K562 (cell line): ENCODE measurements around the gene FANCD2. TPM values are rescaled to one million over a fixed set of nuclear protein-coding genes. Genes with fewer than 3 reads are reported as not detected.

Experiments
- CTBP1 ChIP-seq: fragments of 450-650 bp; IDR thresholded peaks from 2 replicates; pipeline ENCODE4 v1.6.1; 2016; ENCODE audit warnings: borderline replicate concordance
- EP300 ChIP-seq: IDR thresholded peaks from 2 replicates; pipeline ENCODE4 v1.6.1; 2012; ENCODE audit warnings: low read length, improper control_type of control experiment
- GABPA ChIP-seq: fragments of 200-800 bp; sonication (Bioruptor generic); conservative IDR thresholded peaks from 2 replicates; pipeline ENCODE4 v1.6.1; 2016; ENCODE audit warnings: low read depth, missing genetic modification characterization, missing compliant biosample characterization
- GATAD2B ChIP-seq: fragments of 450-650 bp; IDR thresholded peaks from 2 replicates; pipeline ENCODE4 v1.6.1; 2017; ENCODE audit warnings: mild to moderate bottlenecking, borderline replicate concordance
- HDAC1 ChIP-seq, 2 experiments: fragments of 450-650 bp; IDR thresholded peaks; 2 replicates each; pipeline ENCODE4 v1.6.1; 2016 to 2017; ENCODE audit warnings: inconsistent platforms in 1 of 2, mild to moderate bottlenecking in 1 of 2, moderate library complexity in 1 of 2
- HMGN3 ChIP-seq: IDR thresholded peaks from 2 replicates; pipeline ENCODE4 v1.6.1; 2011; ENCODE audit warnings: borderline replicate concordance, low read depth, mild to moderate bottlenecking, mixed read lengths, low read length; ENCODE audit not compliant: insufficient read length; ENCODE audit errors: extremely low read depth
- JUND ChIP-seq, 2 experiments: IDR thresholded peaks; 2 replicates in 1 of 2; 3 replicates in 1 of 2; pipeline ENCODE4 v1.6.1; 2011; ENCODE audit warnings: borderline replicate concordance in 2 of 2, low read depth in 2 of 2, low read length in 2 of 2, improper control_type of control experiment in 1 of 2, missing biosample characterization in 1 of 2, missing genetic modification characterization in 1 of 2, missing genetic modification reagents in 1 of 2
- MCM3 ChIP-seq: fragments of 450-650 bp; IDR thresholded peaks from 2 replicates; pipeline ENCODE4 v1.6.1; 2016
- NEUROD1 ChIP-seq: fragments of 150-350 bp; IDR thresholded peaks from 2 replicates; pipeline ENCODE4 v1.6.1; 2014; ENCODE audit warnings: borderline replicate concordance, low read length, low read depth; ENCODE audit not compliant: partially characterized antibody
- PHF8 ChIP-seq: fragments of 200-600 bp; sonication (generic); IDR thresholded peaks from 2 replicates; pipeline ENCODE4 v1.6.1; 2012; ENCODE audit warnings: mixed run types, mild to moderate bottlenecking, inconsistent platforms, low read length, moderate library complexity, borderline replicate concordance
- SIRT6 ChIP-seq: IDR thresholded peaks from one replicate; pipeline ENCODE4 v1.6.1; 2012; ENCODE audit warnings: low read depth, mild to moderate bottlenecking, control low read depth, inconsistent platforms, low read length, moderate library complexity
- SMARCB1 ChIP-seq: IDR thresholded peaks from 2 replicates; pipeline ENCODE4 v1.6.1; 2011; ENCODE audit warnings: improper control_type of control experiment, low read depth; ENCODE audit not compliant: insufficient read length
- TAL1 ChIP-seq: fragments of 450-650 bp; IDR thresholded peaks from 2 replicates; pipeline ENCODE4 v1.6.1; 2016; ENCODE audit warnings: mild to moderate bottlenecking
- YY1 ChIP-seq, 3 experiments: IDR thresholded peaks; 2 replicates each; pipeline ENCODE4 v1.6.1; 2011; ENCODE audit warnings: low read length in 2 of 3, mild to moderate bottlenecking in 2 of 3, moderate library complexity in 2 of 3, borderline replicate concordance in 1 of 3, control low read depth in 1 of 3, low read depth in 1 of 3; ENCODE audit not compliant: insufficient read depth in 3 of 3, insufficient replicate concordance in 2 of 3, control insufficient read depth in 1 of 3, insufficient read length in 1 of 3; ENCODE audit errors: extremely low read depth in 1 of 3
- ZKSCAN1 ChIP-seq: fragments of 150-350 bp; IDR thresholded peaks from 2 replicates; pipeline ENCODE4 v1.6.1; 2016; ENCODE audit warnings: low read depth, low read length
- ZNF140 ChIP-seq: fragments of 250-450 bp; sonication (Bioruptor Pico); IDR thresholded peaks from 2 replicates; pipeline ENCODE4 v1.8.0; 2021; ENCODE audit warnings: moderate library complexity, mild to moderate bottlenecking, inconsistent platforms
- polyA plus RNA-seq, 8 experiments: library from polyadenylated mRNA; depleted of rRNA in 4 of 8; stranded (reverse) in 5 of 8; unstranded in 3 of 8; fragments of >200 nt; fragmentation: Nextera tagmentation in 2 of 8; fragmentation: Illumina TruSeq in 1 of 8; extraction: Ambion mirVana in 2 of 8; extraction: Trizol in 1 of 8; gene quantifications; 2 replicates each; pipeline versions ENCODE4 v1.2.1 to v1.2.3, GENCODE V29; 2011 to 2014; ENCODE audit warnings: inconsistent platforms in 1 of 8, missing spikeins in 1 of 8
- total RNA-seq, 7 experiments: library from RNA; depleted of rRNA in 6 of 7; stranded (reverse); fragments of >200 nt in 6 of 7; fragmentation: Illumina TruSeq in 2 of 7; extraction: Trizol in 2 of 7; gene quantifications; 2 replicates each; pipeline versions ENCODE4 v1.2.1 to v1.2.3, GENCODE V29; 2011 to 2021; ENCODE audit warnings: low replicate concordance in 1 of 7
- TF ChIP-seq, protein P1 (sequence below): fragments of 450-650 bp; IDR thresholded peaks from 2 replicates; pipeline ENCODE4 v1.6.1; 2017; ENCODE audit warnings: antibody characterized with exemption, mild to moderate bottlenecking
- TF ChIP-seq, protein P2 (sequence below): sonication (generic); formaldehyde crosslinking; IDR thresholded peaks from 2 replicates; pipeline ENCODE4 v1.8.0; 2022; ENCODE audit warnings: mild to moderate bottlenecking, missing genetic modification reagents

FANCD2 gene
- total and polyA plus RNA-seq, 9 of the 15 experiments (the other 6 are each of a cell fraction or from before 2014, with no cell fraction given) = 59.4 to 137 (median 96.1) TPM

GRCh38 chr3:10010878-10011465 is 15.3 kb upstream of the FANCD2 start (continued):
- TF ChIP-seq GABPA (tag) (peak; percentile 53), TAL1 (no peak), MCM3 (no peak), PHF8 (peak; percentile 52; the same call in 1 of the 2 replicates), NEUROD1 (no peak), HMGN3 (peak; percentile 72), EP300 (no peak), SMARCB1 (no peak), YY1 (IDR thresholded peaks at IDR 0.05; ENCODE audit: borderline replicate concordance in 1 of 3, control insufficient read depth in 1 of 3, extremely low read depth in 1 of 3, insufficient read depth in 3 of 3, insufficient read length in 1 of 3, insufficient replicate concordance in 2 of 3, low read depth in 1 of 3, low read length in 2 of 3) (peak in 1 of 3 experiments; percentile 42), ZNF140 (no peak), JUND (IDR thresholded peaks at IDR 0.05; ENCODE audit: borderline replicate concordance, low read depth, low read length) (0 out of 2 replicates have a peak, but pooled peaks have one; percentile 9), JUND (tag; IDR thresholded peaks at IDR 0.05; ENCODE audit: borderline replicate concordance, low read depth, low read length) (no peak), HDAC1 (IDR thresholded peaks at IDR 0.05) (peak in 1 of 2 experiments; percentile 85; a peak in 2 of 4 replicates), ZKSCAN1 (no peak), CTBP1 (peak; percentile 41; the same call in 1 of the 2 replicates), GATAD2B (no peak), SIRT6 (no peak)
- TF ChIP-seq, protein P1, sequence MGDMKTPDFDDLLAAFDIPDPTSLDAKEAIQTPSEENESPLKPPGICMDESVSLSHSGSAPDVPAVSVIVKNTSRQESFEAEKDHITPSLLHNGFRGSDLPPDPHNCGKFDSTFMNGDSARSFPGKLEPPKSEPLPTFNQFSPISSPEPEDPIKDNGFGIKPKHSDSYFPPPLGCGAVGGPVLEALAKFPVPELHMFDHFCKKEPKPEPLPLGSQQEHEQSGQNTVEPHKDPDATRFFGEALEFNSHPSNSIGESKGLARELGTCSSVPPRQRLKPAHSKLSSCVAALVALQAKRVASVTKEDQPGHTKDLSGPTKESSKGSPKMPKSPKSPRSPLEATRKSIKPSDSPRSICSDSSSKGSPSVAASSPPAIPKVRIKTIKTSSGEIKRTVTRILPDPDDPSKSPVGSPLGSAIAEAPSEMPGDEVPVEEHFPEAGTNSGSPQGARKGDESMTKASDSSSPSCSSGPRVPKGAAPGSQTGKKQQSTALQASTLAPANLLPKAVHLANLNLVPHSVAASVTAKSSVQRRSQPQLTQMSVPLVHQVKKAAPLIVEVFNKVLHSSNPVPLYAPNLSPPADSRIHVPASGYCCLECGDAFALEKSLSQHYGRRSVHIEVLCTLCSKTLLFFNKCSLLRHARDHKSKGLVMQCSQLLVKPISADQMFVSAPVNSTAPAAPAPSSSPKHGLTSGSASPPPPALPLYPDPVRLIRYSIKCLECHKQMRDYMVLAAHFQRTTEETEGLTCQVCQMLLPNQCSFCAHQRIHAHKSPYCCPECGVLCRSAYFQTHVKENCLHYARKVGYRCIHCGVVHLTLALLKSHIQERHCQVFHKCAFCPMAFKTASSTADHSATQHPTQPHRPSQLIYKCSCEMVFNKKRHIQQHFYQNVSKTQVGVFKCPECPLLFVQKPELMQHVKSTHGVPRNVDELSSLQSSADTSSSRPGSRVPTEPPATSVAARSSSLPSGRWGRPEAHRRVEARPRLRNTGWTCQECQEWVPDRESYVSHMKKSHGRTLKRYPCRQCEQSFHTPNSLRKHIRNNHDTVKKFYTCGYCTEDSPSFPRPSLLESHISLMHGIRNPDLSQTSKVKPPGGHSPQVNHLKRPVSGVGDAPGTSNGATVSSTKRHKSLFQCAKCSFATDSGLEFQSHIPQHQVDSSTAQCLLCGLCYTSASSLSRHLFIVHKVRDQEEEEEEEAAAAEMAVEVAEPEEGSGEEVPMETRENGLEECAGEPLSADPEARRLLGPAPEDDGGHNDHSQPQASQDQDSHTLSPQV = no peak
- TF ChIP-seq, protein P2, sequence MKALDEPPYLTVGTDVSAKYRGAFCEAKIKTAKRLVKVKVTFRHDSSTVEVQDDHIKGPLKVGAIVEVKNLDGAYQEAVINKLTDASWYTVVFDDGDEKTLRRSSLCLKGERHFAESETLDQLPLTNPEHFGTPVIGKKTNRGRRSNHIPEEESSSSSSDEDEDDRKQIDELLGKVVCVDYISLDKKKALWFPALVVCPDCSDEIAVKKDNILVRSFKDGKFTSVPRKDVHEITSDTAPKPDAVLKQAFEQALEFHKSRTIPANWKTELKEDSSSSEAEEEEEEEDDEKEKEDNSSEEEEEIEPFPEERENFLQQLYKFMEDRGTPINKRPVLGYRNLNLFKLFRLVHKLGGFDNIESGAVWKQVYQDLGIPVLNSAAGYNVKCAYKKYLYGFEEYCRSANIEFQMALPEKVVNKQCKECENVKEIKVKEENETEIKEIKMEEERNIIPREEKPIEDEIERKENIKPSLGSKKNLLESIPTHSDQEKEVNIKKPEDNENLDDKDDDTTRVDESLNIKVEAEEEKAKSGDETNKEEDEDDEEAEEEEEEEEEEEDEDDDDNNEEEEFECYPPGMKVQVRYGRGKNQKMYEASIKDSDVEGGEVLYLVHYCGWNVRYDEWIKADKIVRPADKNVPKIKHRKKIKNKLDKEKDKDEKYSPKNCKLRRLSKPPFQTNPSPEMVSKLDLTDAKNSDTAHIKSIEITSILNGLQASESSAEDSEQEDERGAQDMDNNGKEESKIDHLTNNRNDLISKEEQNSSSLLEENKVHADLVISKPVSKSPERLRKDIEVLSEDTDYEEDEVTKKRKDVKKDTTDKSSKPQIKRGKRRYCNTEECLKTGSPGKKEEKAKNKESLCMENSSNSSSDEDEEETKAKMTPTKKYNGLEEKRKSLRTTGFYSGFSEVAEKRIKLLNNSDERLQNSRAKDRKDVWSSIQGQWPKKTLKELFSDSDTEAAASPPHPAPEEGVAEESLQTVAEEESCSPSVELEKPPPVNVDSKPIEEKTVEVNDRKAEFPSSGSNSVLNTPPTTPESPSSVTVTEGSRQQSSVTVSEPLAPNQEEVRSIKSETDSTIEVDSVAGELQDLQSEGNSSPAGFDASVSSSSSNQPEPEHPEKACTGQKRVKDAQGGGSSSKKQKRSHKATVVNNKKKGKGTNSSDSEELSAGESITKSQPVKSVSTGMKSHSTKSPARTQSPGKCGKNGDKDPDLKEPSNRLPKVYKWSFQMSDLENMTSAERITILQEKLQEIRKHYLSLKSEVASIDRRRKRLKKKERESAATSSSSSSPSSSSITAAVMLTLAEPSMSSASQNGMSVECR = peak; percentile 71
